A673 (cell line): ENCODE results near the gene TM6SF1.

ENCODE experiments used
- EZH2 ChIP-seq: fragments of 200-600 bp; sonication (generic); IDR thresholded peaks from 2 replicates; pipeline ENCODE4 v1.6.1; 2017; ENCODE audit warnings: borderline replicate concordance, low read depth, mild to moderate bottlenecking, mixed read lengths, antibody characterized with exemption, low read length; ENCODE audit not compliant: poor library complexity, severe bottlenecking
- TF ChIP-seq, protein P1 (sequence below): fragments of 300-800, 200-600 bp; sonication (generic); conservative IDR thresholded peaks from 2 replicates; pipeline ENCODE4 v1.5.1; 2017; ENCODE audit warnings: low read depth, mild to moderate bottlenecking, antibody characterized with exemption, low read length, moderate library complexity, mixed read lengths

DNA sequence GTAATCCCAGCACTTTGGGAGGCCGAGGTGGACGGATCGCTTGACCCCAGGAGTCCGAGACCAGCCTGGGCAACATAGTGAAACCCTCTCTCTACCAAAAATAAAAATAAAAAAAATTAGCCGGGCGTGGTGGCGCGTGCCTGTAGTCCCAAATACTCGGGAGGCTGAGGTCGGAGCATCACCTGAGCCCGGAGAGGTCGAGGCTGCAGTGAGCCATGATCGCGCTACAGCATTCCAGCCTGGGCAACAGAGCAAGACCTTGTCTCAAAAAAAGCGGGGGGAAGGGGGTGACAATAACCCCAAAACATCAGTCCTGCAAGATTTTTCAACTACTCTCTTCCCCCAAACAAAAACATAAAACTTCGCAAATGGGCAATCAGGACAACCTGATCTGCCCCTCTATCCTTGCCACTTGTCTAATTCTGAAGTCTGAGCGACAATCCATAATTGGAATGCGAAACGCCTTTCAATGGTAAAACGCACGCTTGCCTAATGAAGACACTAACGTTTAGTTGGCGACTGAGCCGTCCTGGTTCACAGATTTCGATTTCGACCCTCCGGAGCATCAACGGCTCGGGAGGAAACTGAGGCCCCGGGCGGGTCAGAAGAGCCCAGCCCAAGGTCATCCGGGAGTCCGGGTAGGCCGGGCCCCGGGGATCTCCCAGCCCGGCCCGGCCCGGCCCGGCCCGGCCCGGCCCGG lies 41.3 kb upstream of the TM6SF1 start:
- TF ChIP-seq, protein P1, sequence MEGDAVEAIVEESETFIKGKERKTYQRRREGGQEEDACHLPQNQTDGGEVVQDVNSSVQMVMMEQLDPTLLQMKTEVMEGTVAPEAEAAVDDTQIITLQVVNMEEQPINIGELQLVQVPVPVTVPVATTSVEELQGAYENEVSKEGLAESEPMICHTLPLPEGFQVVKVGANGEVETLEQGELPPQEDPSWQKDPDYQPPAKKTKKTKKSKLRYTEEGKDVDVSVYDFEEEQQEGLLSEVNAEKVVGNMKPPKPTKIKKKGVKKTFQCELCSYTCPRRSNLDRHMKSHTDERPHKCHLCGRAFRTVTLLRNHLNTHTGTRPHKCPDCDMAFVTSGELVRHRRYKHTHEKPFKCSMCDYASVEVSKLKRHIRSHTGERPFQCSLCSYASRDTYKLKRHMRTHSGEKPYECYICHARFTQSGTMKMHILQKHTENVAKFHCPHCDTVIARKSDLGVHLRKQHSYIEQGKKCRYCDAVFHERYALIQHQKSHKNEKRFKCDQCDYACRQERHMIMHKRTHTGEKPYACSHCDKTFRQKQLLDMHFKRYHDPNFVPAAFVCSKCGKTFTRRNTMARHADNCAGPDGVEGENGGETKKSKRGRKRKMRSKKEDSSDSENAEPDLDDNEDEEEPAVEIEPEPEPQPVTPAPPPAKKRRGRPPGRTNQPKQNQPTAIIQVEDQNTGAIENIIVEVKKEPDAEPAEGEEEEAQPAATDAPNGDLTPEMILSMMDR = no peak
- TF ChIP-seq EZH2 = no peak
